ENCODE data around the gene PLEKHM3.

- TF ChIP-seq POLR2A (IDR thresholded peaks at IDR 0.05) (no peak), CTCF (IDR thresholded peaks at IDR 0.05) (no peak)
Measured at GRCh38 chr2:208062961-208063360, 37.6 kb upstream of the PLEKHM3 start.

Data from adrenal gland (tissue), 5 donors.